Activated T-cell treated with anti-CD3 and anti-CD28 coated beads, Interleukin-2, amount 50 U/mL, for 1 hour (primary cell): ENCODE data around the gene PFKM.

Experiments used
- DNase-seq: peaks from one replicate; pipeline ENCODE4 v3.0.0-alpha.2; 2020

PFKM gene

GRCh38 chr12:48191096-48191495, 71.9 kb downstream of the PFKM start:
- no peak for DNase-seq

DNA sequence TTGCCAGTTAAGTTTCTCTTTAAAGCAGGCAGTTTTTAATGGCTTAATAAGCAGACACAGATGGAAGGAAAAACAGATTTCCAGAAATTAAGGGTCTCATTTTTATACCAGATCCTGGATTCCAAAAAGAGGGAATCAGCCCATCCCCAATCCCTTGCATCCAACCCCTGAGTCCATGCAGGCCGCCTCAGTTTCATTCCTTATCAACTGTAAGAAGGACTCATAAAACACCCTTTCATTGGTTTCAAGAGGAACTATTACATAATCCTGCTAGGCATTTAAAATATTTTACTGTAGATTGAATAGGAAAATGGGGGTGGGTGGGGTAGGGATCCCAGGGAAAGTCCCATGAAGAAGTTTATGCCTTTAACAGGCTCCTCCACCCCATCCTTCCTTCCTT, 73.7 kb downstream of the PFKM start:
- no peak for DNase-seq

GRCh38 chr12:48193623-48194022, 74.5 kb downstream of the PFKM start:
- DNase-seq: no peak

GRCh38 chr12:48194799-48195201, 75.6 kb downstream of the PFKM start:
- no peak for DNase-seq
